ENCODE results near the gene DCTN2.

DNA sequence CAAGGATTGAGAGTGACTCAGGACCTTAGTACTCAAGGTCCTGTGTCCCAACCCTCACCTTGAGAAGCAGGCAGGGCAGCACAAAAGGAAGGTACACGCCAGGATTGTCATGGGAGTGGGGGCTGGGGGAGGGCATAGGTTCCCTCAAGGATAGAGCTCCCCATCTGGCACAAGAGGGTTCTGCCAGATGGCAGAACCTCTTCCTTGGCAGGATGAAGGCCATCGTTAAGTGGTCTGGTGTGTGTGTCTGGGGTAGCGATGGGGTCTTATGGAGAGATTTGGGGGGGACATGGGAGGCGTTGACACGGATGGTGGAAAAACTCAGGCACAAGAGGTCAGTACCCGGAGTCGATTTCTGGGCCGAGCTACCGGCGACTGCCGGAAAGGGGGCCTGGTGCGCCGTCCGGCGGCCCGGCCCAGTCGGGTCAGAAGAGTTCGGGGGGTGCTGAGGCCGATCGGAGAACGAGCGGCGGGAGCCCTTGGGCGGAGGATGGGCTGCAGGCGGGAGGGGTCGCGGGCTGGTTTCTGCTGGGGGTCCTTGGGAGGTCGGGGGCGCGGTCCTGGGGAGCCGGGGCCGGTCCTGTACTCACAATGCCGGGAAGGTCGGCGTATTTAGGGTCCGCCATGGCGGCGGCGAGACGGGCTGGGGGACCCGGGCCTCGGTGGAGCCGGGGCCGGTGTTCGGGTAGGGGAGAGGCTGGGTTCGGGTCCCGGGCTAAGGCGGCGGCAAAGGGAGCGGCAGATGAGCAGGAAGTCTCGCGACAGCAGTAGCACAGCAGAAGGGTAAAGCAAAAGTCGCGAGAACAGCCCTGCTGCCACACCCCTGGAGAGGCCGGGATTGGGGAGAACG lies at the start of gene DCTN2:
- TF ChIP-seq HDGF (IDR thresholded peaks at IDR 0.05; ENCODE audit: borderline replicate concordance) (no peak), SP1 (IDR thresholded peaks at IDR 0.05) (no peak), L3MBTL2 (conservative IDR thresholded peaks at IDR 0.05) (0 out of 2 replicates have a peak, but pooled peaks have one; percentile 15), LEF1 (IDR thresholded peaks at IDR 0.05; ENCODE audit: borderline replicate concordance) (no peak), CTBP1 (IDR thresholded peaks at IDR 0.05; ENCODE audit: borderline replicate concordance) (no peak), NFRKB (IDR thresholded peaks at IDR 0.05) (no peak), PKNOX1 (IDR thresholded peaks at IDR 0.05) (no peak)
